AG10803 (cell line): ENCODE data around the gene TBCK.
A peak's percentile ranks its signal among the peaks of the same experiment; 100 is the strongest.
"Not testable (repeated sequence)": the region's sequence is repeated elsewhere in the genome, so short reads cannot be mapped to it uniquely, and the experiment has no call there.

Experiments
- DNase-seq: peaks from one replicate; pipeline ENCODE4 v3.0.0; 2010; ENCODE audit warnings: low read depth
- H3K4me3 ChIP-seq: 2 replicates; pipeline ENCODE4 v1.5.1; 2011; ENCODE audit warnings: mild to moderate bottlenecking, low read length, control low read depth
- TF ChIP-seq, protein P1 (sequence below): conservative IDR thresholded peaks from 2 replicates; pipeline ENCODE4 v1.5.1; 2011; ENCODE audit warnings: mild to moderate bottlenecking, low read length, control low read depth, inconsistent platforms

The TBCK gene

DNA sequence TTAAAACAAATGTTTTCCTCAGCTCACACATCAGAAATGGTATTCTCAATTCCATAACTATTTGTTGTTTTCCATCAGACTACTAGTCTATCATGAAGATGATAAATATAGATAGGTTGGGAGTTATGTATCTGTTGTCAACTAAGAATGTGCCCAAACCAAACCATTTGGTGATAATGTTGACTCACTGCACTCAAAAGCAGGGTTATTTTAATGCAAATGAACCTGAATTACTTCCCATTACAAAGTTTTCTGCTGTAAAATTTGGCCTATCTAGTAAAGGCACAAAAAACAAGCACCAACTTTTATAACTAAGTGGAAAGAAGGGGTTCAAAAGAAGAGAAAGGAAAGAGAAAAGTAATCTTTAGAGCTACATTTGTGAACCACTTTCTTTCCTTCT is 93.5 kb downstream of the TBCK start:
- TF ChIP-seq, protein P1, sequence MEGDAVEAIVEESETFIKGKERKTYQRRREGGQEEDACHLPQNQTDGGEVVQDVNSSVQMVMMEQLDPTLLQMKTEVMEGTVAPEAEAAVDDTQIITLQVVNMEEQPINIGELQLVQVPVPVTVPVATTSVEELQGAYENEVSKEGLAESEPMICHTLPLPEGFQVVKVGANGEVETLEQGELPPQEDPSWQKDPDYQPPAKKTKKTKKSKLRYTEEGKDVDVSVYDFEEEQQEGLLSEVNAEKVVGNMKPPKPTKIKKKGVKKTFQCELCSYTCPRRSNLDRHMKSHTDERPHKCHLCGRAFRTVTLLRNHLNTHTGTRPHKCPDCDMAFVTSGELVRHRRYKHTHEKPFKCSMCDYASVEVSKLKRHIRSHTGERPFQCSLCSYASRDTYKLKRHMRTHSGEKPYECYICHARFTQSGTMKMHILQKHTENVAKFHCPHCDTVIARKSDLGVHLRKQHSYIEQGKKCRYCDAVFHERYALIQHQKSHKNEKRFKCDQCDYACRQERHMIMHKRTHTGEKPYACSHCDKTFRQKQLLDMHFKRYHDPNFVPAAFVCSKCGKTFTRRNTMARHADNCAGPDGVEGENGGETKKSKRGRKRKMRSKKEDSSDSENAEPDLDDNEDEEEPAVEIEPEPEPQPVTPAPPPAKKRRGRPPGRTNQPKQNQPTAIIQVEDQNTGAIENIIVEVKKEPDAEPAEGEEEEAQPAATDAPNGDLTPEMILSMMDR = no peak
- DNase-seq = no peak

DNA sequence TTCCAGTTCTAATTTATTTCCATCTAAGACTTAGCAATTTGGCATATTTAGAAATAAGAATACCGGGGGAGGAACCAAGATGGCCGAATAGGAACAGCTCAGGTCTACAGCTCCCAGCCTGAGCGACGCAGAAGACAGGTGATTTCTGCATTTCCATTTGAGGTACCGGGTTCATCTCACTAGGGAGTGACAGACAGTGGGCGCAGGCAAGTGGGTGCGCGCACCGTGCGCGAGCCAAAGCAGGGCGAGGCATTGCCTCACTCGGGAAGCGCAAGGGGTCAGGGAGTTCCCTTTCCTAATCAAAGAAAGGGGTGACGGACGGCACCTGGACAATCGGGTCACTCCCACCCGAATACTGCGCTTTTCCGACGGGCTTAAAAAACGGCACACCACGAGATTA is 102.7 kb downstream of the TBCK start:
- not testable (repeated sequence) for DNase-seq, H3K4me3 ChIP-seq

More for the DNA sequence above, 93.5 kb downstream of the TBCK start:
- H3K4me3 ChIP-seq = no peak overlapping the region

DNA sequence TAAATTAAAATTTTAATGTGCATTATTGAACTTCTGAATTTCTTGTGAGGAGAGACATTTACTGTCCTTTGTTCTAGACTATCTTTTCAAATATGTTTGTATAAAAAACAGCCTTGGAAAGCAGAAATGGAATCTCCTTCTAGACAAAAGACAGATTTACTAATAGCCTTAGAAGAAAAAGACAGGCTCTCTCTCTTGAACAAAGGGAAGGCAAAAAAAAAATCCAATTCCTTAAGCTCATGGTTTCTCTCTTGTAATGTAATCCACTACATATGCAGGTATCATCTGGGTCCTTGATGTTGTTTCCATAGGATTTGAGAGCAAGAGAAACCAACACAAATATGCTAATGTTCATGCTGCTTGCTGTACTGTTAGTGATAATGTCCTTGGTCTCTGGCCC is 106.0 kb downstream of the TBCK start:
- DNase-seq = no peak
- no peak overlapping the region for H3K4me3 ChIP-seq
- TF ChIP-seq, protein P1 = no peak

DNA sequence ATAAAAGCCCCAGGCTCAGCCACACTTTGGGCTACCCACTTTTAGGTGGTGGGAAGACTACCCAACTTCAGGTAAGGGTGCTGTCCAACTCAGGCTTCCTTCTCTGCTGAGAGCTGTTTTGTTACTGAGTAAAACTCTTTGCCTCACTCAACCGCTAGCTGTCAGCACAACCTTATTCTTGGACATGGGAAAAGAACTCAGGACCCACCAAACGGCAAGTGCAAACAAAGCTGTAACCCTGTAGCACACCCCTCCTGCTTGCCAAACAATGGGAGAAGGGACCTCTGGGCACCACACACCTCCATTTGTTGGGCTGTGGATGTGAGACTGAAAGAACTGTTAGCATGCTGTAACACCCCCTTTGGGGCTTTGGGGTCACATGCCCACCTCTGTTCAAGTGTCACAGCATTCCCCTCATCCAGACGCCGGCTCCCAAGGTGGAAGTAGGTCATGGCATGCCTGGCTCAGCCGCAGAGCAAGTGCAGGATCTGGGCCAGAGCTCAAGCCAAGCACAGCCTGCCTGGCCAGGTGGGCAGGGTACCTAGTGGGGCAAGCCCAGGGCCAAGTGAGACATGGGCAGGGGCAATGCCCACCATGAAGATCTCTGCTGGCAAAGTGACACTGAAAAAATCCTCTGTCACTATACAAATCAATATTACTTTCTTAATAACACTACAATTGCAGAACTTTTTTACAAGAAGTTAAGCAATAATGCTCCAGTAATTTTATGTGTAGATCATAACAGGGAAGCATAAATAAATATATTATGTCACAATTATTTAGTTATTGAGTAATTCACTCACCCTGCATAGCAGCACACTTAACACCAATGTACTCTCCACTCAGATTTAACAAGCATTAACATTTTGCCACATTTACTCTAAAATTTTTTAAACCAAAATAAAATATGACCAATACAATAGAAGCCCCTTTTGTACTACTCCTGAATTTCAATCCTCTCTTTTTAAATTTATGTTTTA is 107.2 kb downstream of the TBCK start:
- DNase-seq = no peak
- TF ChIP-seq, protein P1 = no peak
- H3K4me3 ChIP-seq = no peak overlapping the region

DNA sequence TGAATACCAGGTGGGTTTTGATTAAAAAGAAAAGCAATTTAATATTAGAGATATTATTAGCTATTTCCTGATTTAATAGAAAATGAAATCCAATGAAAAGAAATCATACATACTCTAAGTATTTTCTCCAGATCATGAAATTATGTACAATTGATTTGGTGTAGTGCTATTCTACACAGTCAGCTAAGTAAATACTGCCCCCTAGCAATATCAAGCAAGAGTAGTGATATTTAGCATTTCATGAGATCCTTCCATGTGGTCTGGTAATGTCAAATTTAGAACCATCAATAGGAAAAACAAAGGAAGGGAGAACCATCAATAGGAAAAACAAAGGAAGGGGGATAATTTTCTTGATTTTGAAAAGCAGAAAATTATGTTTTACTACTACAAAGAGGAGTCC is 114.6 kb downstream of the TBCK start:
- H3K4me3 ChIP-seq = no peak overlapping the region
- TF ChIP-seq, protein P1 = peak; percentile 62
- DNase-seq = peak; percentile 14

DNA sequence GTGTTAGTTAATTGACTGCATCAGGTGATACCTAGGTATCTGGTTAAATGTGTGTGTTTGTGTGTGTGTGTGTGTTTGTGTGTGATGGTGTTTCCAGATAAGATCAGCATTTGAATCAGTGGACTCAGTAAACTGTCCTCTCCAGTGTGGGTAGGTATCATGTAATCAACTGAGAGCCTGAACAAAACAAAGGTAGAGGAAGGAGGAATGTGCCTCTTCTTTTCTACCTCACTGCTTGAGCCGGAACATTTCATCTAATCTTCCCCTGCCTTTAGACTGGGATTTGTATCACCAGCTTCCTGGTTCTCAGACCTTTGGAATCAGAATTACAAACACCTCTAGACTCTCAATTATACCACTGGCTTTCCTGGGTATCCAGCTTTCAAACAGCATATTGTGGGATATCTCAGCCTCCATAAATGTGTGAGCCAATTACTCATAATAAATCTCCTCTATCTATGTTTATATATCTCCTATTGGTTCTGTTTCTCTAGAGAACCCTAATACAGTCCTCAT is 120.5 kb downstream of the TBCK start:
- H3K4me3 ChIP-seq = no peak overlapping the region
- TF ChIP-seq, protein P1 = no peak
- no peak for DNase-seq

DNA sequence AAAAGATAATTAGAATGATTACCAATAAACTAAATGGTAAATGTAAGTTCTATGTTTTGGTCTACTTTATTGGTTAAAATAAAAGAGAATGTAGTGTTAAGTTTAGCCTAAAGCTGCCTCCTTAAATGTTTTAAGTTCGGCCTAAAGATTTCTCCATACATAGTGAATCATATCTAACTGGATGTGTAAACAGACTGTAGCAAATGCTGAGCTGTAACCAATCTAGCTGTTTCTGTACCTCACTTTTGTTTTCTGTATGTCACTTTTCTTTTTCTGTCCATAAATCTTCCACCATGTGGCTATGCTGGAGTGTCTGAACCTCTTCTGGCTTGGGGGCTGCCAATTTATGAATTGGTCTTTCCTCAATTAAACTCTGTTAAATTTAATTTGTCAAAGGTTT is 121.2 kb downstream of the TBCK start:
- TF ChIP-seq, protein P1 = no peak
- no peak overlapping the region for H3K4me3 ChIP-seq
- no peak for DNase-seq
